ENCODE results near the gene GPR139.

DNA sequence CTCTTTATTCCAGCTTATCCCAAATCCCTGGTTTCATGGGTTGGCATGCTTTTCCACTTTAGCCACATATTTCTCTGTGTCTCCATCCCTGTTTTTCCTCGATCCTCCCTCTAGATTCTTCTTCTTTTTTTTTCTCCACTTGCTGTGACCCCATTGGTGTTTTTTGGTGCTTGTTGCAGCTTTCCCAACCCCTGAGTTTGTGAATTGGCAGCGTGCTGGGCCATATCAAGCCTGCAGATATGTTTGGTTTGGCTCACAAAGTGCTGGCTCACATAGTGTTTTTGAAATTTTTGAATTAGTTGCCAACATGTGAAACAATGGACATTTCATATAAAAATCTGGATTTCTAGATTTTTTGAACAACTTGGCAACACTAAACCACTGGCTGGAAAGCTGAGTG lies 8.8 kb downstream of the GPR139 start:
- no peak for TF ChIP-seq POLR2A (IDR thresholded peaks at IDR 0.05)
- TF ChIP-seq, protein P1, sequence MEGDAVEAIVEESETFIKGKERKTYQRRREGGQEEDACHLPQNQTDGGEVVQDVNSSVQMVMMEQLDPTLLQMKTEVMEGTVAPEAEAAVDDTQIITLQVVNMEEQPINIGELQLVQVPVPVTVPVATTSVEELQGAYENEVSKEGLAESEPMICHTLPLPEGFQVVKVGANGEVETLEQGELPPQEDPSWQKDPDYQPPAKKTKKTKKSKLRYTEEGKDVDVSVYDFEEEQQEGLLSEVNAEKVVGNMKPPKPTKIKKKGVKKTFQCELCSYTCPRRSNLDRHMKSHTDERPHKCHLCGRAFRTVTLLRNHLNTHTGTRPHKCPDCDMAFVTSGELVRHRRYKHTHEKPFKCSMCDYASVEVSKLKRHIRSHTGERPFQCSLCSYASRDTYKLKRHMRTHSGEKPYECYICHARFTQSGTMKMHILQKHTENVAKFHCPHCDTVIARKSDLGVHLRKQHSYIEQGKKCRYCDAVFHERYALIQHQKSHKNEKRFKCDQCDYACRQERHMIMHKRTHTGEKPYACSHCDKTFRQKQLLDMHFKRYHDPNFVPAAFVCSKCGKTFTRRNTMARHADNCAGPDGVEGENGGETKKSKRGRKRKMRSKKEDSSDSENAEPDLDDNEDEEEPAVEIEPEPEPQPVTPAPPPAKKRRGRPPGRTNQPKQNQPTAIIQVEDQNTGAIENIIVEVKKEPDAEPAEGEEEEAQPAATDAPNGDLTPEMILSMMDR (IDR thresholded peaks at IDR 0.05), result no peak

All from esophagus squamous epithelium (tissue), 4 donors.